Measurements from ENCODE around the gene GLE1. TPM values are rescaled to one million over a fixed set of nuclear protein-coding genes. Genes with fewer than 3 reads are reported as not detected.

Gene GLE1, protein sequence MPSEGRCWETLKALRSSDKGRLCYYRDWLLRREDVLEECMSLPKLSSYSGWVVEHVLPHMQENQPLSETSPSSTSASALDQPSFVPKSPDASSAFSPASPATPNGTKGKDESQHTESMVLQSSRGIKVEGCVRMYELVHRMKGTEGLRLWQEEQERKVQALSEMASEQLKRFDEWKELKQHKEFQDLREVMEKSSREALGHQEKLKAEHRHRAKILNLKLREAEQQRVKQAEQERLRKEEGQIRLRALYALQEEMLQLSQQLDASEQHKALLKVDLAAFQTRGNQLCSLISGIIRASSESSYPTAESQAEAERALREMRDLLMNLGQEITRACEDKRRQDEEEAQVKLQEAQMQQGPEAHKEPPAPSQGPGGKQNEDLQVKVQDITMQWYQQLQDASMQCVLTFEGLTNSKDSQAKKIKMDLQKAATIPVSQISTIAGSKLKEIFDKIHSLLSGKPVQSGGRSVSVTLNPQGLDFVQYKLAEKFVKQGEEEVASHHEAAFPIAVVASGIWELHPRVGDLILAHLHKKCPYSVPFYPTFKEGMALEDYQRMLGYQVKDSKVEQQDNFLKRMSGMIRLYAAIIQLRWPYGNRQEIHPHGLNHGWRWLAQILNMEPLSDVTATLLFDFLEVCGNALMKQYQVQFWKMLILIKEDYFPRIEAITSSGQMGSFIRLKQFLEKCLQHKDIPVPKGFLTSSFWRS
- 3.3 TPM for polyA plus RNA-seq (2012; ENCODE audit: insufficient read depth, insufficient read length, low read depth)

DNA sequence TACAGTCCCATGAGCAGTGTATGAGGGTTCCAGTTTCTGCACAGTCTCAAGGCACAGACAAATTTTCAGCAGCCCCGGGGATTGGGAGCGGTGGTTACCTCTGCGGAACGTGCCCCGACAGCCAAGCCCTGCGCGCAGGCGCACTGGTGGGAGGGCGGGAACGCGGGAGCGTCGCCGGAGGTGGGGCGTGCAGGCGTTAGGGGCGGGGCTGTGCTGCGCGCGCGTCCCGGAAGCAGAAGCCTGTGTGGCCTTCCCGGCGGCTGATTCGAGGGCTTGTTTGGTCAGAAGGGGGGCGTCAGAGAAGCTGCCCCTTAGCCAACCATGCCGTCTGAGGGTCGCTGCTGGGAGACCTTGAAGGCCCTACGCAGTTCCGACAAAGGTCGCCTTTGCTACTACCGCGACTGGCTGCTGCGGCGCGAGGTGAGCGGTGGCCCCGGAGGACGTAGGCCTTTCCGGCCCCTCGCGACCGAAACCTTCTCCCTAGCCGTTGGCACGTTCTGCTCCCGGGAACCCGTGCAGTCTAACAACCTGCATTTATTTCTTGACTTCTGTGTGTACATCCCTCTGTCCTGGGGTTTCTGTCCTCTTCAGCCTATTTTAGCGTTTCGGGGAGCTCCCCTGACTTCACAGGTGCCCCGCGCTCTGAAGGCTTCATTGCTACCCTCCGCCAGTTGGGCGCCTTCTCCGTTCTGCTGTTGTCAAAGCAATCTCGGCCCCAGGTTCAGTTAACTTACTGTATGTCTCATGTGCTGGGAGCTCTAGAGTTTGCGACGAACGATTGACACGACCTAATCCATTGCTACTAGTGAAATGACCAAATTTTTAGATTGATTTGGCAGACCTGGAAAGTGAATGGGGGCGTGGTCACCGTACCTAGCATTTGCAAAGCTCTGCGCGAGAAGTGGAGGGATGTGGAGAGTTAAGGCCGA is at the start of gene GLE1:
Gene GLE1, plus strand, starts transcription at position 235 of the 929 bp plus-strand sequence. Its CDS starts 87 bp downstream, at position 322.
- no peak for TF ChIP-seq CTCF (IDR thresholded peaks at IDR 0.05; ENCODE audit: low read depth, low read length)

DNA sequence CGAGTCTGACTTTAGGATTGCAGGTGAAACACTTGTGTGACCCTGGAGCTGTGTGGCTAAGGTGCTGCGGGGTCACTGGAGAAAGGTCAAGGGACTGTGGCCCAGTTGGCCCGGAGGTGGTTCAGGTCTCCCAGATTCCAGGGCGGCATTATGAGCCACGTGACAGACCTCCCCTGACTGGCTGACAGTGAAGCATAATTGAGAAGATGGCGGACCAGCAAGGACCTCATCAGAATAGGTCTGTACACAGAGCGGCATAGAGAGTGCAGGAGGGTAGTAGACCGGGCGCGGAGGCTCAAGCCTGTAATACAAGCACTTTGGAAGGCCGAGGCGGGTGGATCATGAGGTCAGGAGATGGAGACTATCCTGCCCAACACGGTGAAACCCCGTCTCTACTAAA is 49.5 kb upstream of the GLE1 start:
- peaks cover 5% of the 10 kb centered on the region for H3K4me1 ChIP-seq
- TF ChIP-seq CTCF (IDR thresholded peaks at IDR 0.05; ENCODE audit: low read depth, low read length): no peak
- no peaks in the 10 kb centered on the region for H3K27me3 ChIP-seq
- peaks cover 1% of the 10 kb centered on the region; the same call in 1 of the 2 replicates for H3K36me3 ChIP-seq
- no peaks in the 10 kb centered on the region for H3K9me3 ChIP-seq
- no peak overlapping the region for H3K4me3 ChIP-seq (ENCODE audit: low read depth, low read length)
- no peak for DNase-seq

More for the DNA sequence above, at the start of gene GLE1:
- peak within 1 kb of the TSS; percentile 77 for H3K4me3 ChIP-seq (ENCODE audit: low read depth, low read length)
- H3K27me3 ChIP-seq: no peaks in the 10 kb centered on the region
- H3K9me3 ChIP-seq: no peaks in the 10 kb centered on the region
- no peaks in the 10 kb centered on the region; the same call in none of the 2 replicates for H3K36me3 ChIP-seq
- no peaks in the 10 kb centered on the region for H3K4me1 ChIP-seq
- peak; percentile 99 for DNase-seq

DNA sequence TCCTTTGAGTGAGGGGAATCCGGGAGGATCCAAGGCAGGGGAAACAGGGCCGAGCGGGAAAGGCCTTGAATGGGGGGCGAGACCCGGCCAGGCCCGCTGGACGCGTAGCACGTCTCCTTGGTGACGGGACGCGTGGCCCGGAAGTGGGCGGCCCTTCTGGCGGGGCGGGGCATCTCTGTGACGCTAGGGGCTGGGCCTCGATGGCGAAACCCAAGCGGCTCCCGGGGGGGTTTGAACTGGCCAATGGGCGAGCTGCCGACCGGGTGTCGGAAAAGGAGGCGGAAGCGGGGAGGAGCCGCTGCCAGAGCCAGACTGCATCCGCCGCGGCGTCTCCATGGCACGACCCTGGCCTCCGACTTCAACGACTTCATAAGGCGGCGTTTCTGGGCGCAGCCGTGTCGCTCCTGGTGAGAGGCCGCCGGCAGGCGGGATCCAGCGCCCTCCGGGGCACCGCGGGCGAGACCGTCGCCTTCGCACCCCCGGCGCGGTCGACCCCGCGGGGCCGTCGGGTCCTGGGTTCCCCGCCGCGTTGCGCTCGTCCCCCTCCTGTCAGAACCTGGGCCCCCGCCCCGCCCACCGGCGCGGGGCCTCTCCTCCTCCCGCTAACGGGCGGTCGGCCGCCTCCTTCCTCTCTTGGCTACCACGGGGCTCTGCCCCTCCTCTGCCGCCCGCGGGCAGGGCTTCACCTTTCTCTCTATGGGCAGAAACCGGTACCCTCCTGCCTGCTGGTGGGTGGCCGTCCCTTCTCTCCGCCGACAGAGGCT is 48.5 kb upstream of the GLE1 start, which contains the start of gene ODF2:
Gene ODF2, plus strand, starts transcription at position 158 of the 764 bp plus-strand sequence. Its CDS starts 86 bp downstream, at position 244.
- TF ChIP-seq CTCF (IDR thresholded peaks at IDR 0.05; ENCODE audit: low read depth, low read length): no peak

GRCh38 chr9:128456613-128457061 is 47.9 kb upstream of the GLE1 start:
- Histone ChIP-seq H3K4me1 (peaks cover 5% of the 10 kb centered on the region), H3K4me3 (ENCODE audit: low read depth, low read length) (peak overlapping the region; percentile 90), H3K36me3 (peaks cover 16% of the 10 kb centered on the region), H3K9me3 (no peaks in the 10 kb centered on the region), H3K27me3 (no peaks in the 10 kb centered on the region)
- peak; percentile 85 for DNase-seq
- TF ChIP-seq CTCF (IDR thresholded peaks at IDR 0.05; ENCODE audit: low read depth, low read length): no peak

More for the DNA sequence above, 48.5 kb upstream of the GLE1 start, which contains the start of gene ODF2:
- peak; percentile 100 for DNase-seq
- peaks cover 10% of the 10 kb centered on the region for H3K36me3 ChIP-seq
- peaks cover 5% of the 10 kb centered on the region for H3K4me1 ChIP-seq
- H3K4me3 ChIP-seq (ENCODE audit: low read depth, low read length): peak within 1 kb of the TSS; percentile 90
- no peaks in the 10 kb centered on the region for H3K27me3 ChIP-seq
- no peaks in the 10 kb centered on the region for H3K9me3 ChIP-seq

DNA sequence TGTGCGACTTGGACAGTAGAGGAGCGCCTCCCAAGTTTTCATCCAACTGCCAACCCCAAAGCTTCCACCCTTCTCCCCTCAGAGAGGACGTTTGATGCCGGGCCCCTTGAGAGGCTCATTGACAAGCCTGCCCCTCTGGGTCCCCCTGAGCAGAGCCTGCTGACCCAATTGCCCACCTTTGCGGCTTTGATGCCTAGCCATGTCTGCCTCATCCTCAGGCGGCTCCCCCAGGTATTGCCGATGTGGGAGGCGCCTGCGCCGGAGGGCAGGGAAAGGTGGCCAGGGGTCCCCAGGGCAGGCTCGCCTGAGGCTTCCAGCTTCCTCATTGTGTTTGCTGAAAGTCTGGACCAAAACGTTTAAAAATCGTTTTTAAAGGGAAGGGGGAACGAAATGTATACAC is 47.3 kb upstream of the GLE1 start:
- no peak for TF ChIP-seq CTCF (IDR thresholded peaks at IDR 0.05; ENCODE audit: low read depth, low read length)
- Histone ChIP-seq H3K4me3 (ENCODE audit: low read depth, low read length) (peak overlapping the region; percentile 90), H3K27me3 (no peaks in the 10 kb centered on the region), H3K4me1 (peaks cover 5% of the 10 kb centered on the region), H3K36me3 (peaks cover 22% of the 10 kb centered on the region), H3K9me3 (no peaks in the 10 kb centered on the region)
- DNase-seq: no peak
